ENCODE results near the gene MESP2.

DNA sequence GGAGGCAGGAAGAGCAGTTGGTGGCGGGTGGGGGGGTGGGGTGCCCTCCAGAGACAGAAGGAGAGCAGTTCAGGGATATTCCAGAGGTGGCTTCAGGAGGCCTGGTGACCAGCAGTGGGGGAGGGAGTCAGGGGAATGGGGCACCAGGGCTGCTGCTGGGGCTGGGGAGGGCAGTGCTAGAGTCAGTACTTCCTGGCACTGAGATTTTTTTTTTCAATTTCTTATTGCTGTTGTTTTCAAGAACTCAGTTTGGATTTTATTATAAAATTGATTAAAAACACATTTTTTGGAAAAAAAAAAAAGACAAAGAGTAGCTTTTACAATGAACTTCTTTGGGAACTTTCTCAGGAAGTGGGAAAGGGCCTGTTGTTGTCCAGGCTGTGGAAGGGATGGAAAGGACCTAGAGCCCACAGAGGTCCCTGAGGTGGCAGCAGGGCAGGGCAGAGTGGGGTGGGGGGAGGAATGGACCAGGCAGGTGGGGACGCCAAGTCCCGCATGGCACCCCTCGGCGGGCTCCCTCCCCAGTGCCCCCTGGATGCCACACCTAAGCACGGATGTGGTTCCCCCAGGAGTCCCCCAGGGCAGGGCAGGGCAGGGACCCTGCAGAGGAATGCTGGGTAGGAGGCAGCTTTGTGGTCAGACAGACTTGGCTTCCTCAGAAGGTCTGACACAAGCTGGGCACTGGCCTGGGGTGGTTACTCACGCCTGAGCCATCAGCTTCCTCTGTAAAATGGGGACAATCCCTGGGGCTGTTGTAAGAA, 47.0 kb downstream of the MESP2 start:
- TF ChIP-seq FOXK2 (IDR thresholded peaks at IDR 0.05), result no peak
- no peak for TF ChIP-seq FOXA1 (IDR thresholded peaks at IDR 0.05)
- TF ChIP-seq ARNT (IDR thresholded peaks at IDR 0.05), result no peak
- no peak for TF ChIP-seq BHLHE40 (IDR thresholded peaks at IDR 0.05; ENCODE audit: borderline replicate concordance)
- TF ChIP-seq, protein P1, sequence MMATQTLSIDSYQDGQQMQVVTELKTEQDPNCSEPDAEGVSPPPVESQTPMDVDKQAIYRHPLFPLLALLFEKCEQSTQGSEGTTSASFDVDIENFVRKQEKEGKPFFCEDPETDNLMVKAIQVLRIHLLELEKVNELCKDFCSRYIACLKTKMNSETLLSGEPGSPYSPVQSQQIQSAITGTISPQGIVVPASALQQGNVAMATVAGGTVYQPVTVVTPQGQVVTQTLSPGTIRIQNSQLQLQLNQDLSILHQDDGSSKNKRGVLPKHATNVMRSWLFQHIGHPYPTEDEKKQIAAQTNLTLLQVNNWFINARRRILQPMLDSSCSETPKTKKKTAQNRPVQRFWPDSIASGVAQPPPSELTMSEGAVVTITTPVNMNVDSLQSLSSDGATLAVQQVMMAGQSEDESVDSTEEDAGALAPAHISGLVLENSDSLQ (IDR thresholded peaks at IDR 0.05), result no peak
- TF ChIP-seq HDGF (IDR thresholded peaks at IDR 0.05; ENCODE audit: borderline replicate concordance), result no peak
- TF ChIP-seq SUZ12 (IDR thresholded peaks at IDR 0.05), result no peak
- TF ChIP-seq TARDBP (IDR thresholded peaks at IDR 0.05), result no peak
- TF ChIP-seq CTBP1 (IDR thresholded peaks at IDR 0.05; ENCODE audit: borderline replicate concordance), result no peak
- no peak for TF ChIP-seq NFRKB (IDR thresholded peaks at IDR 0.05)
- TF ChIP-seq ZNF384 (IDR thresholded peaks at IDR 0.05), result no peak
- no peak for TF ChIP-seq ELF4 (IDR thresholded peaks at IDR 0.05)

Data from HEK293T (cell line).